RWPE2 (cell line): ENCODE results near the gene DLGAP4.

Source experiments
- ATAC-seq: fragments of 200-7000 bp; cut with Tn5 transposase; 3 replicates; pipeline ENCODE4 v1.9.1; 2021; ENCODE audit warnings: low read depth
- DNase-seq: peaks from one replicate; pipeline ENCODE4 v3.0.0-alpha.2; 2020; ENCODE audit warnings: low spot score
- H3K27ac ChIP-seq: fragments of 450-650 bp; 2 replicates; pipeline ENCODE4 v1.5.1; 2017; ENCODE audit warnings: mild to moderate bottlenecking; ENCODE audit not compliant: poor library complexity, severe bottlenecking
- H3K27me3 ChIP-seq: fragments of 250-450 bp; sonication (Bioruptor Pico); 2 replicates; pipeline ENCODE4 v1.5.1; 2021; ENCODE audit warnings: mild to moderate bottlenecking, moderate library complexity; ENCODE audit not compliant: insufficient read depth, poor library complexity, severe bottlenecking
- H3K36me3 ChIP-seq: fragments of 250-450 bp; sonication (Bioruptor Pico); 2 replicates; pipeline ENCODE4 v1.5.1; 2020; ENCODE audit warnings: low read depth, mild to moderate bottlenecking, moderate library complexity
- H3K4me1 ChIP-seq: fragments of 250-450 bp; sonication (Bioruptor Pico); 2 replicates; pipeline ENCODE4 v1.5.1; 2021; ENCODE audit warnings: mild to moderate bottlenecking, moderate library complexity; ENCODE audit not compliant: insufficient read depth, poor library complexity, severe bottlenecking
- H3K4me3 ChIP-seq: fragments of 250-450 bp; sonication (Bioruptor Pico); 2 replicates; pipeline ENCODE4 v1.5.1; 2021; ENCODE audit warnings: mild to moderate bottlenecking, moderate library complexity; ENCODE audit not compliant: severe bottlenecking
- H3K9me3 ChIP-seq: fragments of 250-450 bp; sonication (Bioruptor Pico); 2 replicates; pipeline ENCODE4 v1.5.1; 2021; ENCODE audit warnings: mild to moderate bottlenecking, moderate library complexity; ENCODE audit not compliant: severe bottlenecking
- TF ChIP-seq, protein P1 (sequence below): fragments of 450-650 bp; IDR thresholded peaks from one replicate; pipeline ENCODE4 v1.5.1; 2017; ENCODE audit warnings: mild to moderate bottlenecking, moderate library complexity; ENCODE audit not compliant: poor library complexity, severe bottlenecking

DLGAP4 gene

DNA sequence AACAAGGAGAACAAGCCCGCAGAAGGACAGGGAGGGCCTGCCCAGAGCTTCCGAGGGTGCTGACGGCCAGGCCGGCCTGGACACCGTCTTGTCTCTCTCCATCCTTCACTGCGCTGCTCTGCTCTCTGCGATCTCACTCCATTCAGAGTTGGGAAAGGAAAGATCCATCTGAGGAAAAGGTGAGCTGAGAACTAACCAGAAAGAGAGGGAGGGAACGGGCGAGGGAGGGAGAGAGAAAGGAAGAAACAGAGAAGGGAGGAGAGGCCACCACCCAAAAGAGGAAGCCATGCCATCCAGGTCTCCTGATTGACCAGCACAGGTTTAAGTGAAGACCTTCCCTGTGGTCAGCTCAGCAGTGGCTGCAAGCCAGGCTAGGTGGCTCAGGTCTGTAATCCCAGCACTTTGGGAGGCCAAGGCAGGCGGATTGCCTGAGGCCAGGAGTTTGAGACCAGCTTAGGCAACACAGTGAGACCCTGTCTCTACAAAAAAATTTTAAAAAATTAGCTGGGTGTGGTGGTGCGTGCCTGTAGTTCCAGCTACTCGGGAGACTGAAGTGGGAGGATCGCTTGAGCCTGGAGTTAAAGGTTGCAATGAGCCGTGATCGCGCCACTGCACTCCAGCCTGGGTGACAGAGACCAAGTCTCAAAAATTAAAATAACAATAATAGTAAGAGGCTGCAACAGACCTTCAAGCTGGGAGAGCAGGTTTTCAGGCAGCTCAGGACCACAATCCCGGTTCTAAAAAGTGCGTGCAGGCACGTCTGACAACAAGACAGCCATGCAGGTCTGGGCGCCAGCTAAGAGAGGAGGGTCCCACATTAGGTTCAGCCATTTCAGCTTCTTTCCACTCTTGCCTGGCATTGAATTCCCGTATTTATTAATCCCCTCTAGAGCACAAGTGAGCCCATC, 34.2 kb upstream of the DLGAP4 start:
- TF ChIP-seq, protein P1, sequence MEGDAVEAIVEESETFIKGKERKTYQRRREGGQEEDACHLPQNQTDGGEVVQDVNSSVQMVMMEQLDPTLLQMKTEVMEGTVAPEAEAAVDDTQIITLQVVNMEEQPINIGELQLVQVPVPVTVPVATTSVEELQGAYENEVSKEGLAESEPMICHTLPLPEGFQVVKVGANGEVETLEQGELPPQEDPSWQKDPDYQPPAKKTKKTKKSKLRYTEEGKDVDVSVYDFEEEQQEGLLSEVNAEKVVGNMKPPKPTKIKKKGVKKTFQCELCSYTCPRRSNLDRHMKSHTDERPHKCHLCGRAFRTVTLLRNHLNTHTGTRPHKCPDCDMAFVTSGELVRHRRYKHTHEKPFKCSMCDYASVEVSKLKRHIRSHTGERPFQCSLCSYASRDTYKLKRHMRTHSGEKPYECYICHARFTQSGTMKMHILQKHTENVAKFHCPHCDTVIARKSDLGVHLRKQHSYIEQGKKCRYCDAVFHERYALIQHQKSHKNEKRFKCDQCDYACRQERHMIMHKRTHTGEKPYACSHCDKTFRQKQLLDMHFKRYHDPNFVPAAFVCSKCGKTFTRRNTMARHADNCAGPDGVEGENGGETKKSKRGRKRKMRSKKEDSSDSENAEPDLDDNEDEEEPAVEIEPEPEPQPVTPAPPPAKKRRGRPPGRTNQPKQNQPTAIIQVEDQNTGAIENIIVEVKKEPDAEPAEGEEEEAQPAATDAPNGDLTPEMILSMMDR, result no peak
- no peaks in the 10 kb centered on the region for H3K36me3 ChIP-seq
- DNase-seq (peak; percentile 55), ATAC-seq (no peak)
- no peak overlapping the region for H3K4me3 ChIP-seq
- no peak overlapping the region for H3K27ac ChIP-seq
- H3K27me3 ChIP-seq, result peaks cover 6% of the 10 kb centered on the region
- H3K9me3 ChIP-seq, result no peaks in the 10 kb centered on the region
- no peaks in the 10 kb centered on the region for H3K4me1 ChIP-seq

DNA sequence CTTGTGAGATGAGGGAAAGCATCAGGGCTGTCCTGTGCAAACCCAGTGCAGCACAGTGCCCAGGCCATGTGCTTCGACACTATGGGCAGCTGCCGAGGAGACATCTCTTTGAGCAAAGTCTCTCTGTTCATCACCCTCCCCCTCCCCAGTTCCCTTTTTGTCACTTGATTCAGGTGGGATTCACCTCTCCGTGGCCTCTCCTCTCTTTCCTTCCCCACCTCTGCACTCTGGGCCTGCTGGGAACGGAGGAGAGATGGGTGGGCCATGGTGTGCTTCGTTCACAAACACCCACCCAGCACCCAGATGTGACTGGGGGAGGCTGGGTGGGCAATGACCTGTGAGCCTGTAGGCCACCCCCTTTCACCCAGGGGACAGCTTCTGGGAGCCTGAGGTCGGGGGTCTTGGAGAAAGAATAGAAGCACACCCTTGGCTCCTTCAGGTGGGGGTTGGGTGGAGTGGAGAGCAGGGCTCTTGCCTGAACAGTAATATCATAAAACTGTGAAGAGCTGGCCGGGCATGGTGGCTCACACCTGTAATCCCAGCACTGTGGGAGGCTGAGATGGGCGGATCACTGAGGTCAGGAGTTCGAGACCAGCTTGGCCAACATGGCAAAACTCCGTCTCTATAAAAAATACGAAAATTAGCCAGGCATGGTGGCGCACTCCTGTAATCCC, 33.5 kb upstream of the DLGAP4 start:
- ATAC-seq (no peak), DNase-seq (peak; percentile 70)
- Histone ChIP-seq H3K4me1 (no peaks in the 10 kb centered on the region), H3K4me3 (no peak overlapping the region), H3K9me3 (no peaks in the 10 kb centered on the region), H3K27me3 (peaks cover 6% of the 10 kb centered on the region), H3K36me3 (no peaks in the 10 kb centered on the region), H3K27ac (no peak overlapping the region)
- TF ChIP-seq, protein P1, result no peak

DNA sequence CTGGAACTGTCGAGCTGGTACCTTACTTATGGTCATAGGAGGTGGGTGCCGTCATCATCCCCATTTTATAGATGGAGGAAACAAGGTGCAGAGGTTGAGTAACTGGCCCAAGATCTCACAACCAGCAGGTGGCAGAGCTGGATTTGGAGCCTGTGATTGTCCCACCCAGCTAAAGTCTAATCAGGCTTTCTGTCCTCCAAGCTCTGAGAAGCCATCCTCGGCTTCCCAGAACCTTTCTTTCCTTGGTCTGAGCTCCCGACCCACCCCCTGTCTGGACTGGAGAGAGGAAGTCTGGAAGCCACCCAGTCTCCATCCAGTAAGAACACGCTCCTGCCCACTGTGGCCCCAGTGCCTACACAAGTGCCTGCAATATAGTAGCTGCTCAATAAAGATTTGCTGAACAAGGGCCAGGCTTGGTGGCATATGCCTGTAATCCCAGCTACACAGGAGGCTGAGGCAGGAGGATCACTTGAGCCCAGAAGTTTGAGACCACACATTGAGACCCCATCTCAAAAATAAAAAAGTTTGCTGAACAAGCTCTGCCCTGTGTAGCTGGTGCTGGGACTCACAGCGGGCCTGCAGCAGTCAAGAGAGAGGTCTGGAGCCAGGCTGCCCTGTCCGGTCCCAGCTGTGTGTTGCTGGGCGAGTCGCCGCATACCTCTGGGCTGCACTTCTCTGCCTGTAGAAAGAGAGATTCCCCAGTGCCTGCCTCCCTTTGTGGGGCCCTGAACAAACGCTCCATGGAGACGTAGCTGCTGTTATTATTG, 32.5 kb upstream of the DLGAP4 start:
- ATAC-seq (0 out of 3 replicates have a peak, but pooled peaks have one; percentile 11), DNase-seq (peak; percentile 69)
- Histone ChIP-seq H3K9me3 (no peaks in the 10 kb centered on the region), H3K4me1 (no peaks in the 10 kb centered on the region), H3K27ac (no peak overlapping the region), H3K4me3 (no peak overlapping the region), H3K36me3 (no peaks in the 10 kb centered on the region), H3K27me3 (peaks cover 10% of the 10 kb centered on the region)
- TF ChIP-seq, protein P1, result peak; percentile 77

DNA sequence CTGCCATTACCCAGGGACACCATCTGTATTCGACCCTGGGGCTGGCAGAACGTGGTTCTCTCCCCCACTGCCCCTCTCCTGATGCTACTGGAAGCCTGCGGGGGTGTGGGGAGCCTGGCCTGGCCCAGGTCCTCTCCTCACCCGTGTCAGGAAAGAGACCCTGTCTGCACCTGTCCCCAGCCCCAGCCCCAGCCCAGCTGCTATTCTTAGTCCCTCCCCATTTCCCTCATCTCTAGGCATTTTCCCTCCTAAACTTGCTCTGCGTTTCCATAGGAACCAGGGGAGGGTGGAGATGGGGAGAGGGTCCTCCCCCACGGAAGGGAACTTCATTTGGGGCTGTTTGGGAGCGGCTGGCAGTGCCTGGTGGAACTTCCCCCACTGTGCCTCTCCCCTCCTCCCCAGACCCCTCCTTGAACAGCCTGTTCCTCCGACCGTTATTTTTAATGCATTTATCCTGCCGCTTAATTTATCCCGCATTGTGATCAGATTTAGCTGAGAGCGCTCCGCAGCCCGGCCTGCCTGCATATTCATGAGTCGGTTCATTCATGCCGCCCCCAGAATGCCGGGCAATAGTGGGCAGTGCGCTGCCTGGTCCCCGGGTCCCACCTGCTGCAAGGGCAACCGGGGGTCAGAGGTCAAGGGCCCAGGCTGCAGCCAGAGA, 31.8 kb upstream of the DLGAP4 start:
- Histone ChIP-seq H3K4me1 (no peaks in the 10 kb centered on the region), H3K27me3 (peaks cover 10% of the 10 kb centered on the region), H3K4me3 (no peak overlapping the region), H3K27ac (no peak overlapping the region), H3K36me3 (no peaks in the 10 kb centered on the region), H3K9me3 (no peaks in the 10 kb centered on the region)
- DNase-seq, result peak; percentile 84
- TF ChIP-seq, protein P1, result no peak
- ATAC-seq, result no peak
